ENCODE results near the gene CCDC30.

DNA sequence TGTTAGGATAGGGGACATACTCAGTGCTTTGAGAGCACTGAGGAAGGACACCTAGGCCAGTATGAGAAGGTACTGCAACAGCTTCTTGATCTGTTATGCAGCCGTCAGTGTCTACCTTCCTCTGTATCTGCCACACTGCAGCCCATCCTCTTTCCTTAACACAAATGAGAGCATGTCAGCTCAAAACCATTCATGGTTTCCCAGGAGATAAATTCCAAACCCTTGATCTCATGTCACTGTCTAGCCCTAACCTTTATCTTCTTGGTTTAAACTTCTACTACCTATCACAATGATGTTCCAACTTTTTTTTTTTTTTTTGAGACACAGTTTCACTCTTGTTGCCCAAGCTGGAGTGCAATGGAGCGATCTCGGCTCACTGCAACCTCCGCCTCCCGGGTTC is 8.7 kb upstream of the CCDC30 start:
- TF ChIP-seq POLR2A (IDR thresholded peaks at IDR 0.05) (no peak), EP300 (IDR thresholded peaks at IDR 0.05) (no peak)
- TF ChIP-seq, protein P1, sequence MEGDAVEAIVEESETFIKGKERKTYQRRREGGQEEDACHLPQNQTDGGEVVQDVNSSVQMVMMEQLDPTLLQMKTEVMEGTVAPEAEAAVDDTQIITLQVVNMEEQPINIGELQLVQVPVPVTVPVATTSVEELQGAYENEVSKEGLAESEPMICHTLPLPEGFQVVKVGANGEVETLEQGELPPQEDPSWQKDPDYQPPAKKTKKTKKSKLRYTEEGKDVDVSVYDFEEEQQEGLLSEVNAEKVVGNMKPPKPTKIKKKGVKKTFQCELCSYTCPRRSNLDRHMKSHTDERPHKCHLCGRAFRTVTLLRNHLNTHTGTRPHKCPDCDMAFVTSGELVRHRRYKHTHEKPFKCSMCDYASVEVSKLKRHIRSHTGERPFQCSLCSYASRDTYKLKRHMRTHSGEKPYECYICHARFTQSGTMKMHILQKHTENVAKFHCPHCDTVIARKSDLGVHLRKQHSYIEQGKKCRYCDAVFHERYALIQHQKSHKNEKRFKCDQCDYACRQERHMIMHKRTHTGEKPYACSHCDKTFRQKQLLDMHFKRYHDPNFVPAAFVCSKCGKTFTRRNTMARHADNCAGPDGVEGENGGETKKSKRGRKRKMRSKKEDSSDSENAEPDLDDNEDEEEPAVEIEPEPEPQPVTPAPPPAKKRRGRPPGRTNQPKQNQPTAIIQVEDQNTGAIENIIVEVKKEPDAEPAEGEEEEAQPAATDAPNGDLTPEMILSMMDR (IDR thresholded peaks at IDR 0.05): no peak
